H1 (cell line): Measurements from ENCODE around the gene CDC5L. TPM values are rescaled to one million over a fixed set of nuclear protein-coding genes. Genes with fewer than 3 reads are reported as not detected.

Experiments
- CREB1 ChIP-seq: IDR thresholded peaks from 2 replicates; pipeline ENCODE4 v1.6.1; 2012; ENCODE audit warnings: inconsistent platforms
- RNF2 ChIP-seq: fragments of 200-900, 300-1000 bp; sonication (generic); IDR thresholded peaks from 2 replicates; pipeline ENCODE4 v1.7.1; 2016; ENCODE audit warnings: borderline replicate concordance, low read depth, mild to moderate bottlenecking, antibody characterized with exemption, low read length; ENCODE audit not compliant: poor library complexity, severe bottlenecking; ENCODE audit errors: missing control alignments
- SUZ12 ChIP-seq: fragments of 200-600 bp; sonication (generic); IDR thresholded peaks from 2 replicates; pipeline ENCODE4 v1.6.1; 2012; ENCODE audit warnings: mild to moderate bottlenecking, inconsistent platforms, low read length, moderate library complexity, mixed read lengths
- TEAD4 ChIP-seq: IDR thresholded peaks from 2 replicates; pipeline ENCODE4 v1.6.1; 2012; ENCODE audit warnings: low read depth, low read length, inconsistent platforms, mixed read lengths
- polyA plus RNA-seq, 7 experiments: library from polyadenylated mRNA; depleted of rRNA in 3 of 7; stranded (reverse) in 5 of 7; unstranded in 2 of 7; fragments of >200 nt in 5 of 7; fragments of 200-250 nt in 2 of 7; gene quantifications; 1 replicate in 5 of 7; 2 replicates in 1 of 7; 4 replicates in 1 of 7; pipeline versions ENCODE4 v1.2.1 to v1.2.3, GENCODE V29; 2011 to 2013; ENCODE audit warnings: missing spikeins in 2 of 7, mixed read lengths in 2 of 7
- total RNA-seq: library from RNA; stranded (reverse); fragmentation: NEBNext Ultra II Directional; extraction: Animal tissue kit (Norgen Biotek cat#: 25700); gene quantifications from 2 replicates; pipeline ENCODE4 v1.2.1, GENCODE V29; 2021

CDC5L gene
- total and polyA plus RNA-seq, 2 of the 8 experiments (the other 6 are each of a cell fraction or from before 2014, with no cell fraction given), result 8.4 to 32.8 TPM

- TF ChIP-seq RNF2, result no peak
- TF ChIP-seq TEAD4, result no peak
- no peak for TF ChIP-seq SUZ12
- no peak for TF ChIP-seq CREB1
- TF ChIP-seq, all 59 proteins: peak for 0
These were observed 16.7 kb downstream of the CDC5L start (continued) for GRCh38 chr6:44404022-44404714.
